Kidney epithelial cell (primary cell): ENCODE data around the gene TCTN1. TPM values are rescaled to one million over a fixed set of nuclear protein-coding genes. Genes with fewer than 3 reads are reported as not detected.

ENCODE experiments used
- DNase-seq: peaks from one replicate; pipeline ENCODE4 v3.0.0-alpha.2; 2010; ENCODE audit warnings: low read depth
- H3K27me3 ChIP-seq: 2 replicates; pipeline ENCODE4 v1.6.0; 2011; ENCODE audit warnings: low read length; ENCODE audit not compliant: control insufficient read depth, insufficient read depth
- H3K36me3 ChIP-seq: 2 replicates; pipeline ENCODE4 v1.5.1; 2011; ENCODE audit warnings: low read length; ENCODE audit not compliant: control insufficient read depth, insufficient read depth
- H3K4me3 ChIP-seq: 2 replicates; pipeline ENCODE4 v1.5.1; 2011; ENCODE audit warnings: low read depth, mild to moderate bottlenecking, control low read depth, low read length
- CTCF ChIP-seq: IDR thresholded peaks from 2 replicates; pipeline ENCODE4 v1.5.1; 2011; ENCODE audit warnings: mild to moderate bottlenecking, moderate library complexity, low read length, control low read depth, inconsistent platforms; ENCODE audit not compliant: insufficient read depth, poor library complexity, severe bottlenecking
- total RNA-seq: library from RNA; depleted of rRNA; stranded (reverse); fragments of >200 nt; gene quantifications from 2 replicates; pipeline ENCODE4 v1.2.3, GENCODE V29; 2015

Gene TCTN1
- total RNA-seq, 1 donor from 2014 or later = 16.5 TPM

GRCh38 chr12:110616471-110617115, 2.7 kb downstream of the TCTN1 start:
- Histone ChIP-seq H3K36me3 (no peaks in the 10 kb centered on the region), H3K4me3 (no peak overlapping the region), H3K27me3 (no peaks in the 10 kb centered on the region)
- TF ChIP-seq CTCF = no peak
- no peak for DNase-seq

GRCh38 chr12:110619534-110619953, 5.6 kb downstream of the TCTN1 start:
- no peak for TF ChIP-seq CTCF
- H3K27me3 ChIP-seq = no peaks in the 10 kb centered on the region
- no peaks in the 10 kb centered on the region for H3K36me3 ChIP-seq
- H3K4me3 ChIP-seq = no peak overlapping the region
- no peak for DNase-seq

GRCh38 chr12:110622582-110622981, 8.7 kb downstream of the TCTN1 start:
- DNase-seq = no peak
- no peak for TF ChIP-seq CTCF
- no peaks in the 10 kb centered on the region for H3K36me3 ChIP-seq

GRCh38 chr12:110627500-110628195, 13.7 kb downstream of the TCTN1 start:
- DNase-seq = no peak
- no peaks in the 10 kb centered on the region for H3K36me3 ChIP-seq
- no peaks in the 10 kb centered on the region for H3K27me3 ChIP-seq
- no peak for TF ChIP-seq CTCF
- H3K4me3 ChIP-seq = no peak overlapping the region

More at GRCh38 chr12:110622582-110622981, 8.7 kb downstream of the TCTN1 start:
- no peaks in the 10 kb centered on the region for H3K27me3 ChIP-seq
- H3K4me3 ChIP-seq = no peak overlapping the region

GRCh38 chr12:110635055-110635454, 21.1 kb downstream of the TCTN1 start:
- no peak for TF ChIP-seq CTCF
- H3K4me3 ChIP-seq = no peak overlapping the region
- no peak for DNase-seq

GRCh38 chr12:110636516-110636915, 22.6 kb downstream of the TCTN1 start:
- no peaks in the 10 kb centered on the region for H3K27me3 ChIP-seq
- TF ChIP-seq CTCF = no peak
- H3K36me3 ChIP-seq = no peaks in the 10 kb centered on the region
- no peak overlapping the region for H3K4me3 ChIP-seq
- no peak for DNase-seq

More at GRCh38 chr12:110635055-110635454, 21.1 kb downstream of the TCTN1 start:
- Histone ChIP-seq H3K36me3 (no peaks in the 10 kb centered on the region), H3K27me3 (no peaks in the 10 kb centered on the region)
